ENCODE results near the gene CHD6. TPM values are rescaled to one million over a fixed set of nuclear protein-coding genes. Genes with fewer than 3 reads are reported as not detected.

The CHD6 gene
- total RNA-seq, 1 experiment from 2014 or later, result 46.7 TPM

DNA sequence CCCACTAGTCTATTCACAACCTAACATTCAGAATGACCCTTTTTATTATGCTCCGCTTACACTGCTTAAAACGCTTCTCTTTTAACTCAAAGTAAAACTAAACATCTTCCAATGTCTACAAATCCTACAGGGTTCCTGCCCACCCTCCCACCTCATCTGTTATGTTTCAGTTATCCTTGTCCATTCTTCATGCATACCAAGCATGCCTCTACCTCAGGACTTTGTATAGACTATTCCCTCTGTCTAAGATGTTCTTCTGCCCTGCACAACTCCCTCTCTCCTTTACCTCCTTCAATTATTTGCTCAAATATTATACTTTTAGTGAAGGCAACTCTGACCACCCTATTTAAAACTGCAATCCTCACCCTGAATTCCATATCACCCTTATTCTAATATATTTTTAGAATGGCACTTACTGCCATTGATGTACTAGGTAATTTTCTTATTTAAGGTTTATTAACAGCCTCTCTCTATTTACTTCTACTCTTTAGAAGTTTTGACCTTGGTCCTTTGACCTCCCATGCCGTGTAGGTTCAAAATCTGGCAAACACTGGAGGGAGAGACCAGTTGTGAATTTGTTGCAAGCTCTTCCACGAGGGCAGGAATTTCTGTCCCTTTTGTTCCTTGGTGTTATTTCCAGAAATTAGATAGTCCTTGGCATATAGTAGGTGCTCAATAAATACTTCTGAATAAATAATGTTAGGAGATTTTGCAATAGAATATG lies 111.8 kb downstream of the CHD6 start:
- Histone ChIP-seq H3K27me3 (replicated peaks; ENCODE audit: insufficient read depth, low read depth, low read length, poor library complexity) (no peaks in the 10 kb centered on the region), H3K9me3 (ENCODE audit: low read depth, low read length, poor library complexity, severe bottlenecking) (peaks cover 4% of the 10 kb centered on the region), H3K4me1 (ENCODE audit: insufficient read depth, low read length, poor library complexity, severe bottlenecking) (no peaks in the 10 kb centered on the region), H3K27ac (ENCODE audit: low read depth, low read length, poor library complexity, severe bottlenecking) (no peak overlapping the region), H3K36me3 (ENCODE audit: insufficient read depth, low read length, poor library complexity, severe bottlenecking) (peaks cover 4% of the 10 kb centered on the region), H3K4me3 (ENCODE audit: low read depth, low read length, poor library complexity, severe bottlenecking) (no peak overlapping the region)
- TF ChIP-seq, protein P1, sequence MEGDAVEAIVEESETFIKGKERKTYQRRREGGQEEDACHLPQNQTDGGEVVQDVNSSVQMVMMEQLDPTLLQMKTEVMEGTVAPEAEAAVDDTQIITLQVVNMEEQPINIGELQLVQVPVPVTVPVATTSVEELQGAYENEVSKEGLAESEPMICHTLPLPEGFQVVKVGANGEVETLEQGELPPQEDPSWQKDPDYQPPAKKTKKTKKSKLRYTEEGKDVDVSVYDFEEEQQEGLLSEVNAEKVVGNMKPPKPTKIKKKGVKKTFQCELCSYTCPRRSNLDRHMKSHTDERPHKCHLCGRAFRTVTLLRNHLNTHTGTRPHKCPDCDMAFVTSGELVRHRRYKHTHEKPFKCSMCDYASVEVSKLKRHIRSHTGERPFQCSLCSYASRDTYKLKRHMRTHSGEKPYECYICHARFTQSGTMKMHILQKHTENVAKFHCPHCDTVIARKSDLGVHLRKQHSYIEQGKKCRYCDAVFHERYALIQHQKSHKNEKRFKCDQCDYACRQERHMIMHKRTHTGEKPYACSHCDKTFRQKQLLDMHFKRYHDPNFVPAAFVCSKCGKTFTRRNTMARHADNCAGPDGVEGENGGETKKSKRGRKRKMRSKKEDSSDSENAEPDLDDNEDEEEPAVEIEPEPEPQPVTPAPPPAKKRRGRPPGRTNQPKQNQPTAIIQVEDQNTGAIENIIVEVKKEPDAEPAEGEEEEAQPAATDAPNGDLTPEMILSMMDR (conservative IDR thresholded peaks at IDR 0.05; ENCODE audit: low read depth, low read length), result no peak
- TF ChIP-seq EZH2 (IDR thresholded peaks at IDR 0.05; ENCODE audit: borderline replicate concordance, low read depth, low read length, poor library complexity, severe bottlenecking), result no peak
- no TSS peak for BruUV-seq (replicated peaks)
- DNase-seq (ENCODE audit: low spot score), result no peak
- intact Hi-C loops (cut with micrococcal nuclease; ENCODE audit: unreplicated experiment), result no loop called here
- ChIA-PET CTCF (no interaction called here), POLR2A (ENCODE audit: low non-redundant PET) (no interaction called here)

DNA sequence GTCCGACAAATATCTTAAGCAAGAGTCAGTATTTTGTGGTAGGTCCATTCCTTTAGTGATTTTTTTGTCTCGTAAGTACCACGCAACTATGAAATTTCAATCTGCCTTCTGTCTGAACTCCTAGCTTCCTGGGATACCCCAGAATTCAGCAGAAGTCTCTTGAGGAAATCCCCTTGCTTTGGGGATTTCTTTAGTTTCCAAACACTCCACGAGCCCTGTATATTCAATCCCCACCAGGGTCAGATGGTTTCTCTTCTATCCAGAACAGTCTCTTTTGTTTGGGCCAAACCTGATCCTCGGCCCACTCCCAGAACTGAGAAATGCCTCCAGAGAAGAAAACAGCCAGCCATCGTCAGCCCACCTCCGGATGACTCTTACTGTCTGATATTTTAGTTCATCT lies 113.0 kb downstream of the CHD6 start:
- TF ChIP-seq, protein P1 (conservative IDR thresholded peaks at IDR 0.05; ENCODE audit: low read depth, low read length), result no peak
- no peak for TF ChIP-seq EZH2 (IDR thresholded peaks at IDR 0.05; ENCODE audit: borderline replicate concordance, low read depth, low read length, poor library complexity, severe bottlenecking)
- CTCF ChIA-PET, result no interaction called here
- BruUV-seq (replicated peaks), result no TSS peak

DNA sequence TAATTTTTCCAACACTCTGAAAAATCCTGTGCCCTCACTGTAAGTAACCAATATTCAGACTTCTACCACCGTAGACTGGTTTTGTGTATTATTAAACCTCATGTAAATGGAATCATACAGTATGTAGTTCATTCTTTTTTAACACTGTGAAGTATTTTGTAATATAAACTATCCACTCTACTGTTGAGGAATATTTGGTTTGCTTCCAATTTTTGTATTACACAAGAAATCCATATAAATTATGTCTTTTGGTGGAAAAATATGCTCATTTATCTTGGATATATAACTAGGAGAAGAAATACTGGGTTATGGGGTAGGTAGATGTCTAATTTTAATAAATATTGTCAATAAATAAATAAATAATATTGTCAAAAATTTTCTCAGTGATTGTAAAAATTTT lies 116.8 kb downstream of the CHD6 start:
- Histone ChIP-seq H3K4me3 (ENCODE audit: low read depth, low read length, poor library complexity, severe bottlenecking) (no peak overlapping the region), H3K27ac (ENCODE audit: low read depth, low read length, poor library complexity, severe bottlenecking) (no peak overlapping the region), H3K36me3 (ENCODE audit: insufficient read depth, low read length, poor library complexity, severe bottlenecking) (peaks cover 14% of the 10 kb centered on the region), H3K9me3 (ENCODE audit: low read depth, low read length, poor library complexity, severe bottlenecking) (peaks cover 4% of the 10 kb centered on the region), H3K27me3 (replicated peaks; ENCODE audit: insufficient read depth, low read depth, low read length, poor library complexity) (no peaks in the 10 kb centered on the region), H3K4me1 (ENCODE audit: insufficient read depth, low read length, poor library complexity, severe bottlenecking) (no peaks in the 10 kb centered on the region)
- no peak for DNase-seq (ENCODE audit: low spot score)
- ChIA-PET CTCF (no interaction called here), POLR2A (ENCODE audit: low non-redundant PET) (no interaction called here)
- BruUV-seq (replicated peaks), result no TSS peak
- intact Hi-C loops (cut with micrococcal nuclease; ENCODE audit: unreplicated experiment), result no loop called here
- TF ChIP-seq EZH2 (IDR thresholded peaks at IDR 0.05; ENCODE audit: borderline replicate concordance, low read depth, low read length, poor library complexity, severe bottlenecking), result no peak
- TF ChIP-seq, protein P1 (conservative IDR thresholded peaks at IDR 0.05; ENCODE audit: low read depth, low read length), result no peak

More for the DNA sequence above, 113.0 kb downstream of the CHD6 start:
- Histone ChIP-seq H3K4me3 (ENCODE audit: low read depth, low read length, poor library complexity, severe bottlenecking) (no peak overlapping the region), H3K27me3 (replicated peaks; ENCODE audit: insufficient read depth, low read depth, low read length, poor library complexity) (no peaks in the 10 kb centered on the region), H3K4me1 (ENCODE audit: insufficient read depth, low read length, poor library complexity, severe bottlenecking) (no peaks in the 10 kb centered on the region), H3K27ac (ENCODE audit: low read depth, low read length, poor library complexity, severe bottlenecking) (no peak overlapping the region), H3K36me3 (ENCODE audit: insufficient read depth, low read length, poor library complexity, severe bottlenecking) (peaks cover 4% of the 10 kb centered on the region), H3K9me3 (ENCODE audit: low read depth, low read length, poor library complexity, severe bottlenecking) (peaks cover 4% of the 10 kb centered on the region)
- DNase-seq (ENCODE audit: low spot score), result no peak
- POLR2A ChIA-PET (ENCODE audit: low non-redundant PET), result interaction anchor here (0.5 kb wide), 1 partner anchor 137 kb away, joined by 3 read pairs; no protein-coding TSS in a partner anchor
- intact Hi-C loops (cut with micrococcal nuclease; ENCODE audit: unreplicated experiment), result no loop called here

Measured in A673 (cell line).